Hepatocyte (in vitro differentiated cells): ENCODE measurements around the gene LCT.

Experiments used
- EZH2 ChIP-seq: fragments of 200-600 bp; sonication (generic); IDR thresholded peaks from 2 replicates; pipeline ENCODE4 v1.6.1; 2016; ENCODE audit warnings: antibody characterized with exemption, mild to moderate bottlenecking, borderline replicate concordance
- EZH2phosphoT487 ChIP-seq: fragments of 200-600 bp; sonication (generic); IDR thresholded peaks from one replicate; pipeline ENCODE4 v1.6.1; 2018; ENCODE audit warnings: antibody characterized with exemption, mild to moderate bottlenecking, low read depth, moderate library complexity; ENCODE audit not compliant: unreplicated experiment, severe bottlenecking
- TF ChIP-seq, protein P1 (sequence below): fragments of 200-600 bp; sonication (generic); IDR thresholded peaks from 2 replicates; pipeline ENCODE4 v1.5.1; 2016; ENCODE audit warnings: antibody characterized with exemption, mild to moderate bottlenecking; ENCODE audit not compliant: poor library complexity

DNA sequence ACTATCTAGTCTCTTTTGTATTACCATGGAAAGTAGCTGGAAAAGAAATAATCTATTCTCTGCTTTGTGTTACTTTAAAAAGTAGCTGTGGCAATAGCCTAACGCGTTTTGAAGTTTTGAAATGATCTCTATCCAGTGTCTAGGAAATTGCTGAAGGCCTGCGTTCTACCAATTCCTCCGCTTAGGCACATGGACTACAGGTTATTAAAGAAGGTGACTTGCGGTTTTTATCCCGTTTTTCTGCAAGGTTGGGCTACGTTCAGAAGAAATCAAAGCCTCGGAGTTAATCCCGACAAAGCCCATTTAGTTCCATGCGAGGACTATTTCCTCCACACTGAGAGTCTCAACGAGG is 96.0 kb downstream of the LCT start:
- TF ChIP-seq, protein P1, sequence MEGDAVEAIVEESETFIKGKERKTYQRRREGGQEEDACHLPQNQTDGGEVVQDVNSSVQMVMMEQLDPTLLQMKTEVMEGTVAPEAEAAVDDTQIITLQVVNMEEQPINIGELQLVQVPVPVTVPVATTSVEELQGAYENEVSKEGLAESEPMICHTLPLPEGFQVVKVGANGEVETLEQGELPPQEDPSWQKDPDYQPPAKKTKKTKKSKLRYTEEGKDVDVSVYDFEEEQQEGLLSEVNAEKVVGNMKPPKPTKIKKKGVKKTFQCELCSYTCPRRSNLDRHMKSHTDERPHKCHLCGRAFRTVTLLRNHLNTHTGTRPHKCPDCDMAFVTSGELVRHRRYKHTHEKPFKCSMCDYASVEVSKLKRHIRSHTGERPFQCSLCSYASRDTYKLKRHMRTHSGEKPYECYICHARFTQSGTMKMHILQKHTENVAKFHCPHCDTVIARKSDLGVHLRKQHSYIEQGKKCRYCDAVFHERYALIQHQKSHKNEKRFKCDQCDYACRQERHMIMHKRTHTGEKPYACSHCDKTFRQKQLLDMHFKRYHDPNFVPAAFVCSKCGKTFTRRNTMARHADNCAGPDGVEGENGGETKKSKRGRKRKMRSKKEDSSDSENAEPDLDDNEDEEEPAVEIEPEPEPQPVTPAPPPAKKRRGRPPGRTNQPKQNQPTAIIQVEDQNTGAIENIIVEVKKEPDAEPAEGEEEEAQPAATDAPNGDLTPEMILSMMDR = no peak
- TF ChIP-seq EZH2phosphoT487 (no peak), EZH2 (no peak)
